ENCODE results near the gene PLSCR3. TPM values are rescaled to one million over a fixed set of nuclear protein-coding genes. Genes with fewer than 3 reads are reported as not detected.

PLSCR3 gene
- total RNA-seq, 2 experiments from 2014 or later: 149 to 156 TPM

GRCh38 chr17:7425316-7425715 is 31.0 kb upstream of the PLSCR3 start, which contains the start of gene SPEM2:
TSS of gene SPEM2 (plus strand) at chr17:7425616. CDS start at chr17:7425689, 73 bp downstream.
- H3K36me3 Mint-ChIP-seq (ENCODE audit: low read depth): no peaks in the 10 kb centered on the region

DNA sequence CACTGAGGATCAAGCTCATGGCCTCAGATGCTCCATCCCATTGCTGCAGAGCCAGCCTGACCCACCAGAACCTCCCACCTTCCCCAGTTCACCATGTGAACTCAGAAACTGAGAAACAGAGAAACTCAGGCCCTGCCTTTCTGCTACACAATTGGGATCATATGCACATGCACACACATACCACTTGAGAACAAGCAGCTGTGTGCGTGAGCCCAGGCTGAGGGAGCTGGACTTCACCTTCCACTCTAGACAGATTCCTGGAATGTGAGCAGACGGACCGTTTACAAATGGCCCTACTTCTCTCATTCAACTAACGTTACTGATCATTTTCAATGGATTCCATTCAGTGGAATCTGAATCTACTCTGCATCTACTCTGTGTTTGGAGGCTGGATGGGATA is 29.4 kb upstream of the PLSCR3 start:
- POLR2A ChIA-PET: interaction anchor here (1.4 kb wide), 1 partner anchor 31 kb away, joined by 3 read pairs; no protein-coding TSS in a partner anchor
- H3K27me3 Mint-ChIP-seq: peaks cover 1% of the 10 kb centered on the region
- CTCF ChIA-PET: interaction anchor here (1.4 to 1.8 kb wide), 2 partner anchors 8 to 13 kb away, joined by 4 to 5 read pairs; no protein-coding TSS in a partner anchor
- no peaks in the 10 kb centered on the region for H3K36me3 Mint-ChIP-seq (ENCODE audit: low read depth)
- no peaks in the 10 kb centered on the region for H3K9me3 Mint-ChIP-seq
- H3K4me1 Mint-ChIP-seq: no peaks in the 10 kb centered on the region
- no peak overlapping the region for H3K27ac Mint-ChIP-seq
- no peak for DNase-seq
- H3K4me3 Mint-ChIP-seq: no peak overlapping the region

More at GRCh38 chr17:7425316-7425715, 31.0 kb upstream of the PLSCR3 start, which contains the start of gene SPEM2:
- no peak within 1 kb of the TSS for H3K27ac Mint-ChIP-seq
- ChIA-PET POLR2A (interaction anchor here (0.9 kb wide), 1 partner anchor 16 kb away, joined by 4 read pairs; no protein-coding TSS in a partner anchor), CTCF (no interaction called here)
- peaks cover 1% of the 10 kb centered on the region for H3K27me3 Mint-ChIP-seq
- no peaks in the 10 kb centered on the region for H3K9me3 Mint-ChIP-seq
- H3K4me1 Mint-ChIP-seq: no peaks in the 10 kb centered on the region
- H3K4me3 Mint-ChIP-seq: no peak within 1 kb of the TSS
- DNase-seq: no peak

DNA sequence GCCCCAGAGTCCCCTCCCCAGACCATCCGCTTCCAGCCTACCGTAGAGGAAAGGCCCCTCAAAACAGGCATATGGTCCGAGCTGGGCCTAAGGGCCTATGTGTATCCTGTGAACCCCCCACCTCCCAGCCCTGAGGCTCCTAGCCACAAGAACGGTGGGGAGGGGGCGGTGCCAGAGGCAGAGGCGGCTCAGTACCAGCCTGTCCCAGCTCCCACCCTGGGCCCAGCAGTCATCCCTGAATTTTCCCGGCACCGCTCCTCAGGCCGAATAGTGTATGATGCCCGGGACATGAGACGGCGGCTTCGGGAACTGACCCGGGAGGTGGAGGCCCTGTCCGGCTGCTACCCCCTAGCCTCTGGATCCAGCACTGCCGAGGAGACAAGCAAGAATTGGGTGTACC is 26.9 kb upstream of the PLSCR3 start:
- ChIA-PET POLR2A (interaction anchor here (1.1 to 1.3 kb wide), 2 partner anchors 18 to 62 kb away, joined by 3 to 9 read pairs; partner anchors contain the start of gene TMEM256), CTCF (interaction anchor here (1.2 to 1.9 kb wide), 2 partner anchors 16 to 65 kb away, joined by 4 to 5 read pairs; no protein-coding TSS in a partner anchor)
- Mint-ChIP-seq H3K27me3 (peaks cover 1% of the 10 kb centered on the region), H3K27ac (no peak overlapping the region), H3K36me3 (ENCODE audit: low read depth) (no peaks in the 10 kb centered on the region), H3K4me1 (no peaks in the 10 kb centered on the region), H3K4me3 (no peak overlapping the region), H3K9me3 (no peaks in the 10 kb centered on the region)
- DNase-seq: no peak

DNA sequence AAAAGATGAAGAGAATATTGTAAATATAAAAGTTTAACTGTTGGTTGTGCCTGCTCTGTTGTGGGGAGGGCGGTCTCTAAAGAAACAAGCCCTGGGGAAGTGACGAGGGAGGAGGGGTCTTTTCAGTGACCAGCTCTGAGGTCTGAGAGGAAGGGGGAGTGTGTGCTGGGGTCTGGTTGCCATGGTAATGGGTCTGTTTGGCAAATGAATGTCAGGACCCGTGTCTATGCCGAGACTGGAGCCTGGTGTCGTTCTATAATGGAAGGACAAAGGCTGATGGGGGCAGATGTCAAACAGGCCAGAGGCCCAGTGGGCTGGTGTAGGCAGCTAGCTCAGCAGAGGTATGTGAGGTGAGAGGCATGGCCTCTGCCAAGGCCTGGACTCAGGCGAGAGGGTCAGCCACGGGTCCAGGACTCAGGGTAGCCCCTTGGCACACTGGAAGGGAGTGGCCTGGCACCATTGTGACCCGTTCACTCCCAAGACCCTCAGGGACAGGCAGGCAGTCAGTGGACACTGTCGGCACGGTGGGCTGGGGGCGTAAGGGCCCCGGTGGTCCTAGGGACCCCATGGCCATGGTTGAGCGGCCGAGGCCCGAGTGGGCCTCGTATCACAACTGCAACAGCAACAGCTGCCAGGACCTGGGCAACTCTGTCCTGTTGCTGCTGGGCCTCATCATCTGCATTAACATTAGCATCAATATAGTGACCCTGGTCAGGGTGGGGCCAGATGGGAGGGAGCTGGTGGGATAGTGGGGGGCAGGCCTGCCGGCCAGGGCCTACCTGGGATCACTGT is 25.7 kb upstream of the PLSCR3 start, which contains the start of gene SPEM1:
SPEM1 (plus strand) TSS at position 506 of the 792 bp plus-strand sequence; CDS start at position 567, 61 bp downstream.
- POLR2A ChIA-PET: interaction anchor here (0.9 to 1.3 kb wide), 3 partner anchors 16 to 63 kb away, joined by 3 to 9 read pairs (median 3); partner anchors contain the start of gene TMEM256
- no peak for DNase-seq
- Mint-ChIP-seq H3K36me3 (ENCODE audit: low read depth) (no peaks in the 10 kb centered on the region), H3K4me1 (no peaks in the 10 kb centered on the region), H3K27ac (no peak within 1 kb of the TSS), H3K9me3 (no peaks in the 10 kb centered on the region), H3K4me3 (no peak within 1 kb of the TSS), H3K27me3 (peaks cover 1% of the 10 kb centered on the region)
- CTCF ChIA-PET: interaction anchor here (0.6 to 1.9 kb wide), 4 partner anchors 16 to 214 kb away, joined by 3 to 6 read pairs (median 4); partner anchors contain the start of gene TMEM256

DNA sequence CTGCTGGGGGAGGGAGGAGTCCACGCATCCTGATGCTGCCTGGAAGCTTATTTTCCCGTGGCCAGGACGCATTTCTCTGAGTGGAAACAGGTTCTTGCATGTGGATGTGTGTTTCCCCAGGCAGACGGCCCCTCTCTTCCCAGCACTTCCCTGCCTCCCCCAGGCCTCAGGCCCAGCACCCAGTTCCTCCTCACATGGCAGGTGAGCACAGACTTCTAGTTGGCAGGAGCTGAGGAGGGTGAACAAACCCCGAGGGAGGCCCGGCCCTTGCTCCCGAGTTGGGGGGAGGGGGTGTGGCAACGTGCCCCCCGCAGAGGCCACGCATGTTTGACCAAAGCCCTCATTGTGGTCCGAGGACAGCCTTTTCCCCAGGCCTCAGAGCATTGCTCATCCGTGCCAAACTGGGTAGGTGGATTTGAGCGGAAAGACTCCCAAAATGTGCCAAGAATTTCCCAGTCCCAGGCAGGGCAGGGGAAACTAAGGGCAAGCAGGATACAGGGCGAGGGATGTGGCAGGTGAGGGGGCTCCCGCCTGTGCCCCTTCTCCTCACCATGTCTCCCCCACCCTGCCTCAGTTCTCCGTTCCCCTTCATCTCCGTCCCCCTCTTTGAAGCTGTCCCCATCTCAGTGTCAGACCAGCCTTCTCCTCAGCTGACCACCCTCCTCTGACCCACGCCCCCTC is 24.3 kb upstream of the PLSCR3 start:
- no peaks in the 10 kb centered on the region for H3K27me3 Mint-ChIP-seq
- H3K4me3 Mint-ChIP-seq: no peak overlapping the region
- H3K36me3 Mint-ChIP-seq (ENCODE audit: low read depth): no peaks in the 10 kb centered on the region
- DNase-seq: no peak
- H3K27ac Mint-ChIP-seq: no peak overlapping the region
- H3K4me1 Mint-ChIP-seq: no peaks in the 10 kb centered on the region
- ChIA-PET CTCF (no interaction called here), POLR2A (interaction anchor here (0.9 kb wide), 1 partner anchor 18 kb away, joined by 3 read pairs; no protein-coding TSS in a partner anchor)
- no peaks in the 10 kb centered on the region for H3K9me3 Mint-ChIP-seq

DNA sequence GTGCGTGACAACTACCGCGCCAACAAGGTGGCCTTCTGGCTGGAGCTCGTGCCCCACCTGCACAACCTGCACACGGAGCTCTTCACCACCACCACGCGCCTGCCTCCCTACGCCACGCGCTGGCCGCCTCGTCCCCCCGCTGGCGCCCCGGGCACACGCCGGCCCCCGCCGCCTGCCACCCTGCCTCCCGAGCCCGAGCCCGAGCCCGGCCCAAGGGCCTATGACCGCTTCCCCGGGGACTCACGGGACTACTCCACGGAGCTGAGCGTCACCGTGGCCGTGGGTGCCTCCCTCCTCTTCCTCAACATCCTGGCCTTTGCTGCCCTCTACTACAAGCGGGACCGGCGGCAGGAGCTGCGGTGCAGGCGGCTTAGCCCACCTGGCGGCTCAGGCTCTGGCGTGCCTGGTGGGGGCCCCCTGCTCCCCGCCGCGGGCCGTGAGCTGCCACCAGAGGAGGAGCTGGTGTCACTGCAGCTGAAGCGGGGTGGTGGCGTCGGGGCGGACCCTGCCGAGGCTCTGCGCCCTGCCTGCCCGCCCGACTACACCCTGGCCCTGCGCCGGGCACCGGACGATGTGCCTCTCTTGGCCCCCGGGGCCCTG is 22.8 kb upstream of the PLSCR3 start:
- no peak for DNase-seq
- CTCF ChIA-PET: interaction anchor here (1.4 kb wide), 1 partner anchor 62 kb away, joined by 3 read pairs; no protein-coding TSS in a partner anchor
- Mint-ChIP-seq H3K27me3 (no peaks in the 10 kb centered on the region), H3K36me3 (ENCODE audit: low read depth) (no peaks in the 10 kb centered on the region), H3K9me3 (no peaks in the 10 kb centered on the region), H3K4me3 (no peak overlapping the region), H3K4me1 (no peaks in the 10 kb centered on the region), H3K27ac (no peak overlapping the region)
- POLR2A ChIA-PET: no interaction called here

DNA sequence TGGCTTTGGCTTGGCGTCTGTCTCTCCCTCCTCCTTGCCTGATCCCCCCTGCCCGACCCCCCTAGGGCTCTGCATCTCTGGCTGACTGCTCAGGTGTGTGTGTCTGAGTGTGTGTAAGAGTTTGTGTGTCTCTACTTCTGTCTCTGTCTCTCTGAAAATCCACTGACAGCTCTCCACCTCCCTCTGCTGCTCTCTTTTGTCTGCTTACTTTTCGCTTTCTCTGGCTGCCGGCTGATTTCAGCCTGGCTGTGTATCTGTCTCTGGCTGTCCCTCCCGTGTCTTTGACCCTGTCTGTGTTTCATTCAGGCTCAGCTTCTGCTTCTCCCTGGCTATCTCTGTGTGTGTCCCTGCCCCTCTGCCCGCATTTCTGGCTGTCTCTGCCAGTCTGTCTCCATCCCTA is 22.0 kb upstream of the PLSCR3 start:
- no peaks in the 10 kb centered on the region for H3K4me1 Mint-ChIP-seq
- POLR2A ChIA-PET: no interaction called here
- no peak overlapping the region for H3K27ac Mint-ChIP-seq
- CTCF ChIA-PET: interaction anchor here (1.4 kb wide), 1 partner anchor 61 kb away, joined by 3 read pairs; no protein-coding TSS in a partner anchor
- H3K4me3 Mint-ChIP-seq: no peak overlapping the region
- no peaks in the 10 kb centered on the region for H3K9me3 Mint-ChIP-seq
- H3K27me3 Mint-ChIP-seq: no peaks in the 10 kb centered on the region
- no peaks in the 10 kb centered on the region for H3K36me3 Mint-ChIP-seq (ENCODE audit: low read depth)
- no peak for DNase-seq

- Mint-ChIP-seq H3K27me3 (no peaks in the 10 kb centered on the region), H3K9me3 (no peaks in the 10 kb centered on the region), H3K4me1 (no peaks in the 10 kb centered on the region), H3K36me3 (ENCODE audit: low read depth) (no peaks in the 10 kb centered on the region), H3K4me3 (no peak overlapping the region), H3K27ac (no peak overlapping the region)
- no peak for DNase-seq
- ChIA-PET POLR2A (no interaction called here), CTCF (interaction anchor here (1.8 kb wide), 1 partner anchor 60 kb away, joined by 4 read pairs; no protein-coding TSS in a partner anchor)
Measured at GRCh38 chr17:7415784-7416183, 21.5 kb upstream of the PLSCR3 start.

GRCh38 chr17:7414837-7415236 is 20.5 kb upstream of the PLSCR3 start:
- Mint-ChIP-seq H3K9me3 (no peaks in the 10 kb centered on the region), H3K27me3 (no peaks in the 10 kb centered on the region), H3K36me3 (ENCODE audit: low read depth) (no peaks in the 10 kb centered on the region), H3K27ac (no peak overlapping the region), H3K4me3 (no peak overlapping the region), H3K4me1 (no peaks in the 10 kb centered on the region)
- DNase-seq: no peak
- ChIA-PET POLR2A (no interaction called here), CTCF (interaction anchor here (1.8 kb wide), 1 partner anchor 59 kb away, joined by 4 read pairs; no protein-coding TSS in a partner anchor)

DNA sequence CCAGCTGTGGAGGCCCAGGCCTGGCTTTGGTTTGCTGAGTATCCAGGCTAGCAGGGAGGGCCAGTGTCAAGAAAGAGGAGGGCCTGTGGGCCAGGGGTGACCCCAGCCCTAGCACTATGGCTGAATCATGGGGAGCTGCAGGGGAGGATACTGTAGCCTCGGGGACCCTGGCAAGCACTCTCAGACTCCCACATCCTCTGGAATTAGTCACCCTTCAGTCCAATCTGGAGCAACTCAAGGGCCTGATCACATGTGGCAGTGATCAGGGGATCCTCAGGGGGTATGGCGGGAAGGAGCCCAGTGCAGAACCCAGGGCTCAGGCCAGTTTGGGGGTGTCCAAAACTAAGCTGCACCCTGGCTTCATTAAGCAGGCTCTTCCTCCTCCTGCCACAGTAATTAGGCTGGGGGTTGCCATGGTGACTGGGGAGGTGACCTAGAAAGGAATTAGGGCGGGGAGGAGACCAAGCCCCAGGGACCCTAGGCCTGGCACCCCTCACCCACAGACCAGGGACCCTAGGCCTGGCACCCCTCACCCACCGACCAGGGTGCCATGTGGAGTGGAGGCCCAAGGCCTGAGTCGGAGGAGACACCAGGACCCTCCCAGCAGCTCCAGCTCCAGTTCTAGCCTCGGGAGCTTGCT is 19.1 kb upstream of the PLSCR3 start:
- no peak overlapping the region for H3K4me3 Mint-ChIP-seq
- no peak overlapping the region for H3K27ac Mint-ChIP-seq
- peaks cover 5% of the 10 kb centered on the region for H3K27me3 Mint-ChIP-seq
- no peaks in the 10 kb centered on the region for H3K9me3 Mint-ChIP-seq
- H3K36me3 Mint-ChIP-seq (ENCODE audit: low read depth): no peaks in the 10 kb centered on the region
- POLR2A ChIA-PET: interaction anchor here (0.6 to 0.8 kb wide), 2 partner anchors 9 to 22 kb away, joined by 3 read pairs; partner anchors contain the start of gene TMEM256
- no peak for DNase-seq
- CTCF ChIA-PET: interaction anchor here (1.0 to 1.2 kb wide), 2 partner anchors 10 to 22 kb away, joined by 3 read pairs; partner anchors contain the start of genes TMEM102 and TMEM256
- peaks cover 4% of the 10 kb centered on the region for H3K4me1 Mint-ChIP-seq

GRCh38 chr17:7411427-7411750 is 17.1 kb upstream of the PLSCR3 start:
- ChIA-PET POLR2A (interaction anchor here (1.1 kb wide), 1 partner anchor 13 kb away, joined by 3 read pairs; no protein-coding TSS in a partner anchor), CTCF (no interaction called here)
- Mint-ChIP-seq H3K4me1 (peaks cover 9% of the 10 kb centered on the region), H3K27ac (no peak overlapping the region), H3K27me3 (peaks cover 9% of the 10 kb centered on the region), H3K9me3 (no peaks in the 10 kb centered on the region), H3K4me3 (no peak overlapping the region), H3K36me3 (ENCODE audit: low read depth) (no peaks in the 10 kb centered on the region)
- DNase-seq: no peak
